HG03378 (cell line): ENCODE results near the gene USP53.
A peak's percentile ranks its signal among the peaks of the same experiment; 100 is the strongest.
"Not testable (repeated sequence)": the region's sequence is repeated elsewhere in the genome, so short reads cannot be mapped to it uniquely, and the experiment has no call there.

Source experiments
- ATAC-seq: cut with Tn5 transposase; IDR thresholded peaks from one replicate; pipeline ENCODE4 v1.9.1; 2021; ENCODE audit warnings: mild to moderate bottlenecking, moderate library complexity; ENCODE audit not compliant: unreplicated experiment

Gene USP53

DNA sequence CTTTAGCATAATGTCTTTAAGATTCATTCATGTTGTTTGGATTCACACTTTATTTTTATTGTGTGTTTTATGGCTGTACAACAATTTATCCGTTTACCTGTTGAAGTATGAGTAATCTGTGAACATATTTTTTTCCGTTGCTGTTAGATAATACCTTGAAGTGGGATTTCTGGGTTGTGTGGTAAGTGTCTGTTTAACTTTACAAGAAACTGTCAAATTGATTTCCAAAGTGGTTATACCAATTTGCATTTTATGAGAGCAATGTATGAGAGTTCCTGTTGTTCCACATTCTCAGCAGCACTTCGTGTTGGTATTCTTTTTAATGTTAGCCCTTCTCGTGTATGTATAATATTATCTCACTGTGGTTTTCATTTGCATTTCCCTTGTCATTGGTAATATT is 53.6 kb downstream of the USP53 start:
- no peak for ATAC-seq

DNA sequence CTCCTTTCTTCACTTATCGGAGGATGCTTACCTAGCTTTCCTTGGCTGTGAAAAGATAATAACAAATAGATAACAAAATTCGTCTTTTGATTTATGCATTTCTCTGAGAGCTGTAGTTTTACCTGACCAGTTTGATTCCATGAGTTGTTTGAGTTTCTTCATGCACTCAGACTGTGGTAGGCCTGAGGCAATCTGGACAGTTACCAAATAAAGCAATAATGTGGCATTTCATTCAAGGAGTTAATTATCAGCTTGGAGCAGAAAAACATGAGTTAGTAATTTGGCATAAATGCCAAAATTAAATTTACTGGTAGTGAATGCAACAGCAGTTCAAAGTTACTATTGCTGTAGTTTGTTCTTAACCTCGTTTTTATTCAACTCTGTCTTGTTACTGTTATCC is 56.0 kb downstream of the USP53 start:
- no peak for ATAC-seq

DNA sequence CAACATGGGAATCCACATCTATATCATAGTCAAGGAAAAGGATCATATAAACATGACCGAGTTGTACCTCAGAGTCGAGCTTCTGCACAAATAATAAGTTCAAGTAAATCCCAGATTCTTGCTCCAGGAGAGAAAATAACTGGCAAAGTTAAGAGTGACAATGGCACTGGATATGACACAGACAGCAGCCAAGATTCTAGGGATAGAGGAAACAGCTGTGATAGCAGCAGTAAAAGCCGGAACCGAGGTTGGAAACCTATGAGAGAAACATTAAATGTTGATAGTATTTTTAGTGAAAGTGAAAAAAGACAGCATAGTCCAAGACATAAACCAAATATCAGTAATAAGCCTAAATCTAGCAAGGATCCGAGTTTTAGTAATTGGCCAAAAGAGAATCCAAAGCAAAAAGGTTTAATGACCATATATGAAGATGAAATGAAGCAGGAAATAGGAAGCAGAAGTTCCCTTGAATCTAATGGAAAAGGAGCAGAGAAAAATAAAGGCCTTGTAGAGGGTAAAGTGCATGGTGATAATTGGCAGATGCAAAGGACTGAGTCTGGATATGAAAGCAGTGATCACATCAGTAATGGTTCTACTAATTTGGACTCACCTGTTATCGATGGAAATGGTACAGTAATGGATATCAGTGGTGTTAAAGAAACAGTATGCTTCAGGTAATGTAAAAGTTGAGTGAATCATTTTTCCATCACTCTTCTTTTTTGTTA is 59.0 kb downstream of the USP53 start:
- ATAC-seq = no peak

DNA sequence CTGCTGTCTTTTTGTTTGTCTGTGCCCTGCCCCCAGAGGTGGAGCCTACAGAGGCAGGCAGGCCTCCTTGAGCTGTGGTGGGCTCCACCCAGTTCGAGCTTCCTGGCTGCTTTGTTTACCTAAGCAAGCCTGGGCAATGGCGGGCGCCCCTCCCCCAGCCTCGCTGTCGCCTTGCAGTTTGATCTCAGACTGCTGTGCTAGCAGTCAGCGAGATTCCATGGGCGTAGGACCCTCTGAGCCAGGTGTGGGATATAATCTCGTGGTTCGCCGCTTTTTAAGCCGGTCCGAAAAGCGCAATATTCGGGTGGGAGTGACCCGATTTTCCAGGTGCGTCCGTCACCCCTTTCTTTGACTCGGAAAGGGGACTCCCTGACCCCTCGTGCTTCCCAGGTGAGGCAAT is 67.0 kb downstream of the USP53 start:
- ATAC-seq = not testable (repeated sequence)

DNA sequence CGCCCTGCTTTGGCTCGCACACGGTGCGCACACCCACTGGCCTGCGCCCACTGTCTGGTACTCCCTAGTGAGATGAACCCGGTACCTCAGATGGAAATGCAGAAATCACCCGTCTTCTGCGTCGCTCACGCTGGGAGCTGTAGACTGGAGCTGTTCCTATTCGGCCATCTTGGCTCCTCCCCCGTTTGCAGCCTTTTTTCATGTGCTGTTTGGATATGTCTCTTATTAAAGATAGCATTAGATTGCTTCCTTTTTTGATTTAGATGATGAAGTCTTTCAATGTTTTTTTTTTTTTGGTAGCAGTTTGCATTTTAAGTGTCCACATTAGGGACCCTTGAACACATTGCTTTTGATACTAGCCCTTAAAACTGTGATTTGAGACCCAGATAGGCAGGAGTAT is 67.4 kb downstream of the USP53 start:
- not testable (repeated sequence) for ATAC-seq

DNA sequence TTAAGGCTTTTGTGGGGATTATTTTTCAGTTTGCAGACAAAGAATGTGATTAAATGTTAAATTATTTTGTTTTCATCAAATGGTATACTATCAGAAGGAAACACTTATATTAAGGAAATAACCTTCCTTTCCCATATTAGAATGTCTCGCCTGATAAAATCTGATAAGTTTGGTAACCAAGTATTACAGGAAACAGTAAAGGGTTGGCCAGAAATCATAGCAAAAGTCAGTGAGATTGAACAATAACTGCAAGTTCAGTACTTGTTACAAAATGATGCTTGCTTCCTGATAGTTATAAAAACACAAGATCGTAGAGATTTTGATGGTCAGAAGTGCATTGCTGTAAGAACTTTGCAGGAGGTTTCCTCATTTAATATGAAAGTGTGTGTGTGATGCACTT is 68.9 kb downstream of the USP53 start:
- ATAC-seq = no peak

DNA sequence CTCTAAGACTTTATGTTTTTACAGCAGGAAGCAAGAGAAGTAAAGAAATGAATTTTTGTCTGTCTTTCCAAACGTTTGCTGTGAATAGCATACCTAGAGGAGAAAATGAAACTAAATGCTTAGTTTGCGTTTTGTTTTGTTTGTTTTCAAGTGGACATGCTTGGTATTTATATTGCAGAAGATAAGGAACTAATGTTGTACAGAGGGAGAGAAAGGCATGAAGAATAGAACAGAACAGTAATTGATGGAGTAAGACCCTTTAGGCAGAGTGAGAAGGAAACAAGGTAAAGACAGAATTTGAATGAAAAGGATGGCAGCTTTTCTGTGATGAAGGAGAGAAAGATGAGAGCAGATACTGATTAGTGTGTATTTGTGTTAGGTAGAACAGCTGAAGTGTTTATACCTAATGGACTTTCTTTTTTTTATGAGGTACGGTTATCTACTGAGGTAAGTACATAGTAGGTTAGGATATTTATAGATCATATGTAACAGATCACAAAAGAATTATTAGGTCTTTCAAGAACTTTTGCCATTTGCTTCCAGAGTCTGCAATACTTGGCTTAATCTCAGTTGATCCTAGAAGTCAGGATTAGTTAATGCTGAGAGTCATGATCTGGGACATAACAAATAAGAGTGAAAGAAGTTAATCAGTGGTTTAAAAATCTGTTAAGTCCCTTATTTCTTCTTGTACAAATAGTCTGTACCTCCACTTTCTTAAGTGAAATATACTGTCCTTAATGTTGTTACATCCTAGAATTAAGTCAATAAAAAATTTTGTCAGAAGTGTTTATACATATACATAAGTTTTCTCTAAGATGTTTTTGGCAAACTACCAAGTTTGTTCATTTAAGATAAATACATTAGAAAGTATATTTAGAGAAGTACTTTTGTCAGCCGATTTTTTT is 72.6 kb downstream of the USP53 start:
- ATAC-seq = peak; percentile 71

DNA sequence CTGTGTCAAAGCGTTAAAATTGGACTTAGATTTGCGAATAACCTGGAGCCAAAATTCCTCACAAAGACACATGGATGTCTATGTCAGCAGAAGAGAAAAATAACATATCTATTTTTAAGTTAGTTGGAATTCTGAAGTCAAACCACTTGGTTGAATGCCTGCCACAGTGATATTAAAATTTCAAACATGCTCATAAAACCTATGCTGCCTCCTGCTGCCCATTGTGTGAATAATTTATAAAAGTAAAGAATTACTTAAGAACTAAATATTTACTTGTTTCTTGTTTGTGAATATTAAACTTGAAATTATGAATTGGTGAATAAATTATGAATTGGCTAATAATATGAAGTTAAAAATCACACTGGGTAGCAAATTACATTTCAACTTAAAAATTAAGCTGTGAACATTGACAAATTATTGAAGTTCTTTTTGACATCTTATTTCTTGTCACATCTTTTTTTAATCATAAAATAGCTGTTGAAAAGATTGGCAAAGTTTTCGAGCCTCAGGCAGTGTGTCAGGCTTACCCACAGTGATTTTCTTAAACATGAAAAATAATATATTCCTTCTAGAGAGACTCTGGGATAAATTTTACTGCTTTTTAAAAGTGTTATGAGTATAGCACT is 74.0 kb downstream of the USP53 start:
- ATAC-seq = peak; percentile 38

DNA sequence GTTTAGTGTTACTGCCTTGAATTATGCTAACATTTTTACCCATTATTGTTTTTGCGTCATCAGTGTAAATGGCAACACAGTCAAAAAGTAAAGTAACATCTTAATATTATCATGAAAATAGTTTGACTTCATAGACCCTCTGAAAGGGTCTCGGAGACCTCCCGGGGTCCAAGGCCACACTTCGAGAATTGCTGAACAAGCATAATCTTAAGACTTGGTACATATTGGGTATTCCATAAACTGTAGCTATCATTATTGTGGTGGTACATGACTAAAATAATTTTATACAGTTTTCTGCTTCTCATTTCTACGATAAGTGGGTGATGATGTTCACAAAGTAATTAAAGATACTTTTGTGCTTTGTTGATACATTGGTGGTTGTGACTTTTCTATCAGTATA is 76.8 kb downstream of the USP53 start:
- no peak for ATAC-seq

DNA sequence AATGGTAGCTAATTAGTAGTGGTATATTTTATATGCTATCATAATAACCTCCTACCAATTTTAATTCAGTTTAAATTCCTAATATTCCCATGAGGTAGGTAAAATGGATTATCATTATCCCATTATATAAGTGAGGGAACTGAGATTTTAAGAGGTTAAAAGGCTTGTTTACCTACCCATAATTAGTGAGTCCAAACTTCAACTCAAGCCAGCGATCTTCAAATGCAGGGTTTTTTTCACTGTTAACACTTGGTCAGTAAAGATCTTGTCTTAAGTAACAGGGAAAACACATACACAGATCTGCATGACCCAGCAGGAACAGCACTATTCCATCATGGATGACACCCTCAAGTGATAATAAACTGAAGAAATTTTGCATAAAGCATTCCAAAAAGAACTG is 78.1 kb downstream of the USP53 start:
- no peak for ATAC-seq

DNA sequence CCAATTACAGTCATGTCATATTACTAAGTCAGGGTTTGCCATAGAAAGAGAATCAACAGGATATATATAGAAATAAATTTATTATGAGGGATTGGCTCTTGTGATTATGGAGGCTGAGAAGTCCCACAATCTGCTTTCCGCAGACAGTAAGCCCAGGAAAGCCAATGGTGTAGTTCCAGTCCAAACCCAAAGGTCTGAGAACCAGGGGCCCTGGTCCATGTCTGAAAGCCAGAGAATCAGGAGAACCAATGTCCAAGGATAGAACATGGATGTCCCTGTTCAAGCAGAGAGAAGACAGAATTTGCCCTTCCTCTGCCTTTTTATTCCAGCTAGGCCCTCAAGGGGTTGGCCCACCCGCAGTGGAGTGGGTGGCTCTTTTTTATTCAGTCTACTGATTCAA is 83.8 kb downstream of the USP53 start:
- ATAC-seq = no peak

DNA sequence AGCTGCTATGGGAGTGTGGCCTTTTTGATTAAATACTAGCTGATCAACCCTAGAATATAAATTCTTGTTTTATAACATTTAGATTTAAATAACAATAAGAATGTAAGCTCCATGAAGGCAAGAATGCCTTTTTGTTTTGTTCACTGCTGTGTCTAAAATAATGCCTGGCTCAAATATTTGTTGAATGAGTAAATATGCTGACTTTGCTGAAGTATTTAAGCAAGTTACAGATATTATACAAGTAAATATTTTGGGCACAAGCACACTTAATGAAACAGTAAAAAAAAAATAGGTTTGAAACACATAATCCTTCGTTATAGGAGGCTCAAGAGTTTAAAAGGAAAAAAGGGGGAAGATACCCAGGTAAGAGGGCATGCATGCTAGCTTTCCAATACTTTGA is 85.3 kb downstream of the USP53 start:
- ATAC-seq = no peak

DNA sequence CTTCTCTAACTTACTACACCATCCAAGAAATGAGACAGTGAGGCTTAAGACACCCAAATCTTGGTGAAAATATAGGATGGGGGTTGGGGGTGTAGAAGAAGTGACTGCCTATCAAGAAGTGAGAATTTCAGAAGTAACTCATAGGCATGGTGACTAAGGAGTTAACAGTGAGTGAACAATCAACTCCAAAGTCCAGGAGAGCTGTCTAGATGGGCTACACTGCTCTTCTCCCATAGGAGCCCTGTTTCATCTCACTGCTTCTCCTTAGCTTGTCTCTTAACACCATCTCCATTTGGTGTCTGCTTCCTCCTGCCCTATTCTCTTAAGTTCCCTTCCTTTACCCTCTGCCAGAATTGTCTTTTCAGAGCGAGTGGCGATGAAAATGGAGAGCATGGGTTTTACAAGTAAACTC is 86.8 kb downstream of the USP53 start:
- no peak for ATAC-seq

DNA sequence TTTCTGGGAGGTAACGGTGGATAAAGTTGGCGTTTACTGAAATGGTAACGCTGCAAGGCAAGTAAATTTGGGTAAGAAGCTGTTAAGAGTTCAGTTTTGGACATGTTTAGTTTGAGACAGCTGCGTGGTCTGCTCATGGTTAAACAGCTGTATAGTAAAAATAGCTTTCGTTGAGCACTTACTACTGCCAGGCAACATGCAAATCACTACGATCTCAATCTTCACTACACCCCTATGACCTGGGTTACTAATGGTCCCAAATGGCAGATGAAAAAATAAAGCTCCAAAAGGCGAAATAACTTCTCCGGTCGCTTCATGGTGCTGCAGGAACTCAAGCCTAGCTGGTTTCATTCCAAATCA is 87.2 kb downstream of the USP53 start:
- peak; percentile 55 for ATAC-seq

DNA sequence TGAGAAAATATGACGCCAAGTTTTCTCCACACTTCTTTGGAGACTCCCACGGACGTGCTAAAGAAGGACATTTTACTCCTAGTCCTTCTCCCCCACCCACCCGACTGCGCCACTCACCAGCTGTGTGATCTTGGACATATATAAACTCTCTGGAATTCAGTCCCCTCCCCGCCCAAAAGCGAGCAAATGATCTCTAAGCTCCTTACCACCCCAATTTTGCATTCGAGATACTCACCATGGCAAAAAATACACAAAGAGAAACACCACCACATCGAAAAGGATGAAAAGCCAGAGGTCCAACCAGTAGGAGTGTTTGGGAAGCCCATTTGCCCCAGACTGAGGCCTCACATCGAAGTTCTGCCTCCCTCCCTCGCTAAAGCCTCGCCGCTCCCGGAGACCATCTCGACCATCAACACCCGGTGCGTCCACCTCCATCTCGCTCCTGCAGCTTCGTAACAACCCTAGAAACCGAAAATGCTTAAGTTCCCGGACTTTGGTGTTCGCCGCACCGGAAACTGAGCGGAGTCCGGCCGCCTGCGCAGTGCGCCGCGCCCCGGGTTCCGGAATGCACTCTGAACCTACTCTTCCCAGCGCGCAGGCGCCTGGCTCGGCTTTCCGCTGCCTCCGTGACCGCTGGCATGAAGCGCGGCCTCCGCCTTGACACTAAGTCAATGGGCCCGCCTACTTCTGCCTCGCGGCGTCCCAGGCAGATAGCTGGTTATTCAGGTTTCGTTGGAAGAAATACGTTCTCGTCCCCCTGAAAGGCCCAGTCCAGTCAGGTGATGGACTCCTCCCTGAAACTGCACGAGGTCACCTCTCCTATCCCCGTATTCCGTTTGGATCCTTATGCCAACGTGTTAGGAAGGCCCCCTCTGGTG is 87.8 kb downstream of the USP53 start:
- peak; percentile 97 for ATAC-seq

DNA sequence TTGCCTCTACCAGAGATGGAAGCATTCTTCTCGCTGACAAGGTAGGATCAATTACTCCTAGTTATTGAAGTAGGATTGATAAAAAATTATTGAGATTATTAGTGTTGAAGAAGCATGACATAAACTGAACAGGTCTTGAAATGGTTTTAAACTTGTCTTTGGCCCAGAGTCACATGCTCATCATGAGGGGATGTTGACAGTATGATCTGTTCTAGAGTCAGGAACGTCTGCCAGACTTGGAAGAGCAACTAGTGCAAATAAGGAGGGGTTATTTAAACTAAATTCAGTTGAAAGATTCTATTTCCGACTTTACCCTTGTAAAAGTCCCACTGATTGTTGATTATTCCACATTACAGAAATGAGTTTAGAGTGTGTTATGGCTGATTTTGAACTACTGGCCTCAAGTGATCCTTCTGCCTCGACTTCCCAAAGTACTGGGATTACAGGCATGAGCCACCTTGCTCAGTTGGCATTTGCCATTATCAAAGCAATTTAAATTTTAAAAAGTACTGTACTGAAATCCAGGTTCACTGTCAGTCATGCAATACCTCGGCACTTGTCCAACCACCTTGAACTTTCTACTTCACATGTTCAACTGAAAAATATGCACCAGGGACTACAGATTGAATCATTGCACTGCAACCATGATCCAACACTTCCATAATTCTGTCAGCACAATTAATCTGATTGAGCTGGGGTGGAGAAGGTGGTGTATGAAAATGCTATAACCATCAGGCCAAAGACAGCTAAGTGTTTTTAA is 89.7 kb downstream of the USP53 start:
- no peak for ATAC-seq

DNA sequence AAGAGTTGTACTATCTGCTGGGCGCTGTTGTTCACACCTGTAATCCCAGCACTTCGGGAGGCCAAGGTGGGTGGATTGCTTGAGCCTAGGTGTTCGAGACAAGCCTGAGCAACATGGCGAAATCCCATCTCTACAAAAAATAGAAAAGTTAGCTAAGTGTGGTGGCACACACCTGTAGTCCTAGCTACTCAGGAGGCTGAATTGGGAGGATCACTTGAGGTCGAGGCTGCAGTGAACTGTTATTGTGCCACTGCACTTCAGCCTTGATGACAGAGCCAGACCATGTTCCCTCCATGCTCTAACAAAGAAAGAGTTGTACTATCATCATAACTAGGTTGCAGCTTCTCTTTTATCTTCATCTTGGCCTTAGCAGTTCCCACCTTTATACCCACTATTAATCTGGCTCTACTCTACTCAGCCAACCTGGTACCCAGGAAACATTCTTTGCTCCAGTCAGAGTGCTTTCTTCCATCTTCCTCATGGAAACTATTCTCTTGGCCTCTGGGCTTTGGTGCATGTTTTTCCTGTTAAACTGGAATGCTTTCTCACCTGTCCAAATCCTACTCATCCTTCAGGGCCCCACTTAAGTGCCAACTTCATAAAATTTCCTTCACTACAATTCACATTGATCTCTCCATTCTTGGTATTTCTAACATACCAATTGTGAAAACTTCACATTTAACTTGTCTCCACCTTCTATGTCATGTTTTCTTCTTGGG is 91.2 kb downstream of the USP53 start:
- ATAC-seq = no peak

DNA sequence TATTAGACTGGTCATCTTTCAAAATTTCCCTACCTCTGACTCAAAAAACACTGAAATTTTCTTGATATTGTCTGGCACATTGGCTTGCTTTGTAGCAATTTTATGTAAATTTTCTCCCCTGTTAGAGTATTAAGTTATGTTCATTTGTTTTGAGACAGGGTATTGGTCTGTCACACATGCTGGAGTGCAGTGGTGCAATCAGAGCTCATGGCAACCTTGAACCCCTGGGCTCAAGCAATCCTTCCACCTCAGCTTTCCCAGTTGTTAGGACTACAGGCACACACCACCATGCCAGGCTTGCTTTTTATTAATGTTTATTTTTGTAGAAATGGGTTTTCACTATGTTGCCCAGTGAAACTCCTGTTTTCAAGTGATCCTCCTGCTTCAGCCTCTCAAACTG is 91.9 kb downstream of the USP53 start:
- no peak for ATAC-seq

DNA sequence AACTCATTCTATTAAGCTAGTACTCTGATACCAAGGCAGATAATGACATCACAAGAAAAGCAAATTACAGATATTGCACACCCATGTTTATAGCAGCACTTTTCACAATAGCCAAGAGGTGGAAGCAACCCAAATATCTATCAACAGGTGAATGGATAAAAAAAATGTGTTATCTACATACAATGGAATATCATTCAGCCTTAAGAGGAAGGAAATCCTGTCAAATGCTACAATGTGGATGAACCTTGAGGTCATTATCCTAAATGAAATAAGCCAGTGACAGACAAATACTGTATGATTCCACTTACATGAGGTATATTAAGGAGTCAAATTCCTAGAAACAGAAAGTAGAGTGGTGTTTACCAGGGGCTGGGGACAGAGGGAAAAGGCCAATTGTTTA is 95.1 kb downstream of the USP53 start:
- ATAC-seq = no peak

DNA sequence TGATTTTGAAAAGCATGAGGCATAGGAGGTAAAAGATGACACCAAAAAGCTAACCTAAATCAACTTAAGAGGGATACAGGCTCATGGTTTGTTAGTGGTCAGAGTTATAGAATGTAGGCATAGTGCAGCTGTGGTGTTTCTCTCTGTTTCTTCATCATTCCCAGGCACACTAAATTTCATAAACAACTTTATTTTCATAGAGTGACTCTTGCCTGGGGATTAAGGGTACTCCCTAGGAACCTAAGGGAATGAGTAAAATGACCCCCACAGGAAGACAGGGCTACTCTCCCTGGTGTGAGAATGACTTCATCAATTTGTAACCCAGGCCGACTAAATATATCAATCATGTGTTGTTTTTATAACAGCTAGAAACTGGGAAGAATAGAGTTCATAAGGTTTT is 98.3 kb downstream of the USP53 start:
- ATAC-seq = no peak
